A549 treated with DMSO at 1 μM for 4 hours (cell line): Measurements from ENCODE around the gene SPOUT1. TPM values are rescaled to one million over a fixed set of nuclear protein-coding genes. Genes with fewer than 3 reads are reported as not detected.

Source experiments
- total RNA-seq: library from RNA; stranded (reverse); fragments of 200-300 nt; extraction: Qiagen RNA extraction; gene quantifications from 5 replicates; pipeline ENCODE4 v1.2.3, GENCODE V29; 2022; ENCODE audit warnings: low read depth

SPOUT1 gene
- 18.9 to 46.7 TPM (median 43.2 TPM) in 5 replicates for total RNA-seq

GRCh38 chr9:128829477-128830251 is at the start of gene SPOUT1:
TSS of gene SPOUT1 (minus strand) at chr9:128829794. CDS start at chr9:128829780, 14 bp downstream.

GRCh38 chr9:128818099-128818838 is 11.3 kb downstream of the SPOUT1 start, which contains the start of gene ENDOG:
TSS of gene ENDOG (plus strand) at chr9:128818500. CDS start at chr9:128818685, 185 bp downstream.

GRCh38 chr9:128786681-128787601 is 42.7 kb downstream of the SPOUT1 start, which contains the start of gene TBC1D13:
TSS of gene TBC1D13 (plus strand) at chr9:128787253. CDS start at chr9:128787354, 101 bp downstream.

GRCh38 chr9:128771745-128772519 is 57.7 kb downstream of the SPOUT1 start, which contains the start of gene ZER1:
TSS of gene ZER1 (minus strand) at chr9:128771927. CDS start at chr9:128755565, 16,362 bp downstream.

Other genes with a start within 250 kb of the SPOUT1 start
- gene DYNC2I2, start 172.9 kb downstream of the SPOUT1 start, total RNA-seq = 94.8 to 144 TPM (median 126 TPM) in 5 replicates
- 434 to 477 TPM (median 439 TPM) in 5 replicates for gene SET, start 140.6 kb downstream of the SPOUT1 start, total RNA-seq
- 13.6 to 18.9 TPM (median 15.3 TPM) in 5 replicates for gene PKN3, start 127.3 kb downstream of the SPOUT1 start, total RNA-seq
- 66.4 to 91.1 TPM (median 77.5 TPM) in 5 replicates for gene ZDHHC12, start 105.7 kb downstream of the SPOUT1 start, total RNA-seq
- 13.2 to 17.7 TPM (median 15.3 TPM) in 5 replicates for gene ZER1, start 57.9 kb downstream of the SPOUT1 start, total RNA-seq
- gene TBC1D13, start 42.5 kb downstream of the SPOUT1 start, total RNA-seq = 19.1 to 22.6 TPM (median 21.2 TPM) in 5 replicates
- gene ENDOG, start 11.3 kb downstream of the SPOUT1 start, total RNA-seq = 13.9 to 28.9 TPM (median 26.9 TPM) in 5 replicates
- 7.5 to 10.3 TPM (median 8.9 TPM) in 5 replicates for gene KYAT1, start 52.2 kb upstream of the SPOUT1 start, total RNA-seq
- 39.2 to 44.4 TPM (median 44.0 TPM) in 5 replicates for gene LRRC8A, start 52.3 kb upstream of the SPOUT1 start, total RNA-seq
- 0.17 TPM in 1 of 5 replicates, not detected in the others for gene PHYHD1, start 91.2 kb upstream of the SPOUT1 start, total RNA-seq
- 31.6 to 38.3 TPM (median 34.6 TPM) in 5 replicates for gene DOLK, start 117.8 kb upstream of the SPOUT1 start, total RNA-seq
- 35.1 to 46.4 TPM (median 41.6 TPM) in 5 replicates for gene NUP188, start 117.9 kb upstream of the SPOUT1 start, total RNA-seq
- 36.9 to 52.6 TPM (median 49.2 TPM) in 5 replicates for gene SH3GLB2, start 198.5 kb upstream of the SPOUT1 start, total RNA-seq
- gene MIGA2, start 206.8 kb upstream of the SPOUT1 start, total RNA-seq = 11.6 to 14.8 TPM (median 13.9 TPM) in 5 replicates